HG03521 (cell line): ENCODE measurements around the gene CDC42BPG.

ENCODE experiments used
- ATAC-seq: cut with Tn5 transposase; IDR thresholded peaks from one replicate; pipeline ENCODE4 v1.9.1; 2021; ENCODE audit warnings: mild to moderate bottlenecking, moderate library complexity; ENCODE audit not compliant: unreplicated experiment

The CDC42BPG gene

GRCh38 chr11:64804346-64805210 lies 39.9 kb downstream of the CDC42BPG start:
- ATAC-seq = no peak

GRCh38 chr11:64803846-64804345 lies 40.6 kb downstream of the CDC42BPG start:
- no peak for ATAC-seq

GRCh38 chr11:64803158-64803845 lies 41.2 kb downstream of the CDC42BPG start, which contains the start of gene MAP4K2:
MAP4K2 (minus strand) TSS chr11:64803214; CDS start chr11:64803149, 65 bp downstream.
- ATAC-seq = peak; percentile 73

- ATAC-seq = peak; percentile 25
Observed at GRCh38 chr11:64802370-64803157, 41.9 kb downstream of the CDC42BPG start.

GRCh38 chr11:64801561-64802369 lies 42.7 kb downstream of the CDC42BPG start:
- ATAC-seq = no peak

GRCh38 chr11:64801158-64801464 lies 43.3 kb downstream of the CDC42BPG start:
- no peak for ATAC-seq

- ATAC-seq = no peak
Observed at GRCh38 chr11:64800303-64801157, 43.9 kb downstream of the CDC42BPG start.

GRCh38 chr11:64799623-64800302 lies 44.7 kb downstream of the CDC42BPG start:
- ATAC-seq = no peak

GRCh38 chr11:64799256-64799622 lies 45.2 kb downstream of the CDC42BPG start:
- no peak for ATAC-seq

- no peak for ATAC-seq
Observed at GRCh38 chr11:64796757-64797541, 47.5 kb downstream of the CDC42BPG start.

- ATAC-seq = no peak
Observed at GRCh38 chr11:64796047-64796756, 48.3 kb downstream of the CDC42BPG start.

- ATAC-seq = no peak
Observed at GRCh38 chr11:64794526-64794925, 49.9 kb downstream of the CDC42BPG start.

- ATAC-seq = no peak
Observed at GRCh38 chr11:64793271-64794160, 50.9 kb downstream of the CDC42BPG start.

GRCh38 chr11:64792482-64792881 lies 52.0 kb downstream of the CDC42BPG start:
- no peak for ATAC-seq

- ATAC-seq = no peak
Observed at GRCh38 chr11:64791781-64792291, 52.6 kb downstream of the CDC42BPG start.
